ENCODE data around the gene RNF148.

RNF148 gene

GRCh38 chr7:122746948-122747347, 44.2 kb upstream of the RNF148 start:
- TF ChIP-seq SPI1 (IDR thresholded peaks at IDR 0.05; ENCODE audit: borderline replicate concordance, low read depth): no peak
- TF ChIP-seq REST (IDR thresholded peaks at IDR 0.05; ENCODE audit: insufficient replicate concordance, low read depth): no peak
- TF ChIP-seq CTCF (IDR thresholded peaks at IDR 0.05; ENCODE audit: insufficient read depth, low read length): no peak
- TF ChIP-seq POLR2AphosphoS5 (IDR thresholded peaks at IDR 0.05; ENCODE audit: low read depth): no peak
- no peak for TF ChIP-seq GABPA (IDR thresholded peaks at IDR 0.05; ENCODE audit: low read depth)
- no peak for DNase-seq (ENCODE audit: low read depth in 1 of 2, low spot score in 1 of 2)
- Histone ChIP-seq H3K27me3 (ENCODE audit: insufficient read depth, poor library complexity, severe bottlenecking) (no peaks in the 10 kb centered on the region), H3K4me3 (replicated peaks; ENCODE audit: insufficient read depth, low read length) (no peak overlapping the region), H3K27ac (replicated peaks) (no peak overlapping the region)

GRCh38 chr7:122743211-122743610, 40.5 kb upstream of the RNF148 start:
- DNase-seq (ENCODE audit: low read depth in 1 of 2, low spot score in 1 of 2): no peak
- H3K27me3 ChIP-seq (ENCODE audit: insufficient read depth, poor library complexity, severe bottlenecking): no peaks in the 10 kb centered on the region
- no peak for TF ChIP-seq POLR2AphosphoS5 (IDR thresholded peaks at IDR 0.05; ENCODE audit: low read depth)
- no peak for TF ChIP-seq GABPA (IDR thresholded peaks at IDR 0.05; ENCODE audit: low read depth)
- no peak for TF ChIP-seq REST (IDR thresholded peaks at IDR 0.05; ENCODE audit: insufficient replicate concordance, low read depth)
- no peak for TF ChIP-seq SPI1 (IDR thresholded peaks at IDR 0.05; ENCODE audit: borderline replicate concordance, low read depth)
- TF ChIP-seq CTCF (IDR thresholded peaks at IDR 0.05; ENCODE audit: insufficient read depth, low read length): no peak
- H3K27ac ChIP-seq (replicated peaks): no peak overlapping the region
- H3K4me3 ChIP-seq (replicated peaks; ENCODE audit: insufficient read depth, low read length): no peak overlapping the region

GRCh38 chr7:122738947-122739346, 36.2 kb upstream of the RNF148 start:
- no peak for TF ChIP-seq GABPA (IDR thresholded peaks at IDR 0.05; ENCODE audit: low read depth)
- TF ChIP-seq POLR2AphosphoS5 (IDR thresholded peaks at IDR 0.05; ENCODE audit: low read depth): no peak
- no peak for TF ChIP-seq CTCF (IDR thresholded peaks at IDR 0.05; ENCODE audit: insufficient read depth, low read length)
- TF ChIP-seq REST (IDR thresholded peaks at IDR 0.05; ENCODE audit: insufficient replicate concordance, low read depth): no peak
- TF ChIP-seq SPI1 (IDR thresholded peaks at IDR 0.05; ENCODE audit: borderline replicate concordance, low read depth): no peak
- Histone ChIP-seq H3K27me3 (ENCODE audit: insufficient read depth, poor library complexity, severe bottlenecking) (no peaks in the 10 kb centered on the region), H3K27ac (replicated peaks) (no peak overlapping the region), H3K4me3 (replicated peaks; ENCODE audit: insufficient read depth, low read length) (no peak overlapping the region)
- DNase-seq (ENCODE audit: low read depth in 1 of 2, low spot score in 1 of 2): no peak

Measured in HL-60 (cell line).